Umbilical cord (tissue), 2 donors: ENCODE data around the gene ENTREP1. TPM values are rescaled to one million over a fixed set of nuclear protein-coding genes. Genes with fewer than 3 reads are reported as not detected.
"Not testable (repeated sequence)": the region's sequence is repeated elsewhere in the genome, so short reads cannot be mapped to it uniquely, and the experiment has no call there.

ENCODE experiments used
- DNase-seq: peaks from one replicate; pipeline ENCODE4 v3.0.0-alpha.2; 2015; ENCODE audit warnings: low spot score
- total RNA-seq: library from RNA; depleted of rRNA; stranded (reverse); fragments of >200 nt; gene quantifications from one replicate; pipeline ENCODE4 v1.2.3, GENCODE V29; 2014; ENCODE audit warnings: low replicate concordance; ENCODE audit not compliant: insufficient read depth

Gene ENTREP1
- 10.6 TPM for total RNA-seq

DNA sequence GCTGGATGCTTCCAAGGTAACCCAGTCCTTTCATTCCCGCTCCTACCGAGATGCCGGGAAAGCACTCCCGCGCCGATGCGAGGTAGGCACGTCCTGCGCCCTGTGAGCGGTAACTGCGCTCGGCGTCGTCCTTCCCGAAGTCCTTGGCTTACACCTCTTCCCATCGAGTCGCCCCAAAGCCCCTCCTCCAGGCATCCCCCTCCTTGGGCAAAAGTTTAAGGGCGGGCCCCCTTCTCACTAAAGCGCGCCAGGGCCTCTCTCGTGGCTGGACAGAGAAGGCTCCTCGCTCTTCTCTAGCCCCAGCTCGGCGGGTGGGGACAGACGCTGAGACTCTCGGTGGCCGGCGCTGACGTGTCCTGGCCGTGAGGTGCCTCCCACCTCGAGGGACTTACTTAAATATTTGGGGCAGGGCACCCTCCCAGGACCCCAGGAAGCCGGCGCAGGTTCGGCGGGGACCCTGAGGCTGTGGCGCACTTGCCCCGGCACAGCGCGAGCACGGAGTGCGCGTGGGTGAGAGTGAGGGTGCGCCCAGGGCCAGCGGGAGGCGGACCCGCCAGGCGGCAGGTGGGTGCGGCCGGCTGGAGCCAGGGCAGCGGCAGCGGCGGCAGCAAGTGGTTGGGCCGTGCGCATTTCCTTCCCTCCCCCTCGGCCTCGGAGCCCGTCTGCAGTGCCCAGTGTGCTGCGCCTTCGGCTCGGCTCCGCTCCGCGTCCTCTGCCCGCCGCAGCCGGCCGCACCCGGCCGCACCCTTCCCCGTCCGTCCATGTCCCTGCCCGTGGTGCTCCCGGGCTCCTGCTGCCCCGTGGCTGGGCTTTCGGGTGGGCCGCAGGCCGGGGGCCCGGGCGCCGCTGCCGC, at the start of gene ENTREP1:
Gene ENTREP1, plus strand, starts transcription at position 667 of the 853 bp plus-strand sequence. Its CDS starts 95 bp downstream, at position 762.
- DNase-seq, result peak; percentile 67

DNA sequence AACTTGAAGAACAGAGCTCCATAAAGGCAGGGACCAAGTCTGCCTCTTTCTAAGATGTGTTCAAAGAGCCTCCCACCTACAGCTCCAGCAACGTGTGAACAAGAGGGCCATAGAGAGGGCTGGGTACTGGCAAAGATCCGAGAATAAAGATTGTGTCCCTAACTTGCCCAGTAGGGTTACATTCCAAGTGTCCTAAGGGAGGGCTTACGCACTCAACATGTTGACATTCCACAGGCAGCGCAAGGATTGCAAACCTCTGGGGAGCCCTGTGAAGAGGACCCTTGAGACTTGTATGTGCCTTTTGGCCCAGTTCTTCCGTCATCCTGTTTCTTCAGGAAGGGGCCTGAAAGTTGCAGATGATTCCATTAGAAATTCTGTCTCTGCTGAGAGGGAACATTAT, 48.2 kb upstream of the ENTREP1 start:
- peak; percentile 51 for DNase-seq

GRCh38 chr9:69279084-69279731, 45.8 kb upstream of the ENTREP1 start:
- no peak for DNase-seq

- no peak for DNase-seq
Measured at GRCh38 chr9:69279733-69280132, 45.3 kb upstream of the ENTREP1 start.

- no peak for DNase-seq
Measured at GRCh38 chr9:69283003-69283402, 42.0 kb upstream of the ENTREP1 start.

- DNase-seq, result no peak
Measured at GRCh38 chr9:69292078-69292477, 32.9 kb upstream of the ENTREP1 start.

GRCh38 chr9:69293156-69293555, 31.9 kb upstream of the ENTREP1 start:
- peak; percentile 55 for DNase-seq

- DNase-seq, result peak; percentile 66
Measured at GRCh38 chr9:69295872-69296552, 29.0 kb upstream of the ENTREP1 start.

DNA sequence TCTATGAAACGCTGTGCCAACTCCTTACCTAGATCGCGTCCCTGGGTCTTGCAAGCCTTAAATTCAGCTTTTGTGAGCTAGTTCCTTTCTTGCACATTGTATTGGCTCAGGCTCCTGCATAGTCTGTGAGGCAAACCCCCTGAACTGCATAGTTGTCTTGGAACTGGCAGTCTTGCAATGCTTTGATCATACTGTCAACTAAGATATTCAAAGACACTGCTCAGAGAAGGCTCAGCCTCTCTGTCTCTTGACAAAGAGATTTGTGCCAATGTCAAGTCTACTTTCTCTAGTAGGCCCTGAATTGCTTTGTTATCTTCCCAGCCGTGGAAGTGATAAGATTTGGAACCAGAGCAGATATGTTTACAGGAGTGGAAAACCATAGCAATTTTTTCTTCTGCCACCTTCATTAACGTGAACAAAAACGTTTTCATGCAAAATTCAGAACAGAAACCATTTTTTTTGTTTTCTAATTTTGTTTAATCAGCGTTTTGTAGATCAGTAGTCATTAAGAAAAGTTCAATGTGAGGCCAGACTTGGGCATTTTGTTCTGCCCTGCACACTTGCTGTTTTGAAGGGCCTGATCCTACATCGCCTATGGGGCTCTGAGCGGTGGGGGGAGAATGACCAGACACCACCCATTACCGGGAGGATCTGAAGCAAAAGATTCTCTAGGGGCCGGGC, 27.6 kb upstream of the ENTREP1 start:
- peak; percentile 40 for DNase-seq

- no peak for DNase-seq
Measured at GRCh38 chr9:69299315-69299714, 25.7 kb upstream of the ENTREP1 start.

- peak; percentile 64 for DNase-seq
Measured at GRCh38 chr9:69299826-69300225, 25.2 kb upstream of the ENTREP1 start.

DNA sequence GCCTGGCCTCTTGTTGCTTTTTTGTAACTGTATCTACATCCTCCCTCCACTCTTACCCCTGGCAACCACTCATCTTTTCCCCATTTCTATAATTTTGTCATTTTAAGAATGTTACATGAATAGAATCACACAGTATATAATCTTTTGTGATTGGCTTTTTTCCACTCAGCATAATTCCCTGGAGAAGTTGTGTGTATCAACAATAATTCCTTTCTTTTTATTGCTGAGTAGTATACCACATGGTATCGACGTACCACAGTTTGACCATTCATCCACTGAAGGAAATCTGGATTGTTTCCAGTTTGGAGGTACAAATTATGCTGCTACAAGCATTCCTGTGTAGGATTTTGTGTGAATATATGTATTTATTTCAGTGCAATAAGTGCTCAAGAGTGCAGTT, 21.7 kb upstream of the ENTREP1 start:
- no peak for DNase-seq

- not testable (repeated sequence) for DNase-seq
Measured at GRCh38 chr9:69306895-69307445, 18.0 kb upstream of the ENTREP1 start.

GRCh38 chr9:69307446-69308205, 17.4 kb upstream of the ENTREP1 start:
- peak; percentile 85 for DNase-seq

GRCh38 chr9:69308206-69308931, 16.6 kb upstream of the ENTREP1 start:
- no peak for DNase-seq

GRCh38 chr9:69313175-69313574, 11.8 kb upstream of the ENTREP1 start:
- DNase-seq, result no peak

DNA sequence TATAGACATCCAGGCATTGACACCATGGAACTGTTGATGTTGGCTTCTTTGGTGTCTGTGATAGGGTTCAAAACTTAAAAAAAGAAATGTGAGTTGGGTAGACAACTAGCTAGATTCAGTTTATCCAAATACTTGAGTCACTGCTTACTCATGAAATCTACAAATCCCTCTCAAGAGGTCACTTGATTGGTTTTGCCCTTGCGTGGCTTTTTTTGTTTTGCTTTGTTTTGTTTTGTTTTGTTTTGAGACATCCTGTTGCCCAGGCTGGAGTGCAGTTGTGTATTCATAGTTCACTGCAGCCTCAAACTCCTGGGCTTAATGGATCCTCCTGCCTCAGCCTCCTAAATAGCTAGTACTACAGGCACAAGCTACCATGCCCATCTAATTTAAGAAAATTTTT, 10.5 kb upstream of the ENTREP1 start:
- DNase-seq, result no peak

DNA sequence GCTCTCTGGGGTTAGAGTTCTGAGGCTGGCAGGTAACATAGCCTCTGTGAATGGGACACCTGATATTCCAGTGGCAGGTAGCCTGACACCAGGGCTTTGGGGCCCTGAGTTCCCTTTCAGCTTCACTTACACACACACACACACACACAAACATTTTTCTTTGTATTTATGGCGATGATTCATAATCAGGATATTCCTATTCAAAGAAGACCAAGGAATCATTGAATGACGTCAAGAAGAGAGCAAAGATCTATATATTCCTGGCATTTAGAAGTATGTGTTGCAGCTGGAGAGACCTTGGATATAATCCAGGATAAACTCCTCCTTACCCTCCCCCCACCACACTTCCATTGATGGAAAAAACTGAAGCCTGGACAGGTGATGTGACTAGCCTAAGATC, 7.9 kb upstream of the ENTREP1 start:
- DNase-seq, result no peak

- no peak for DNase-seq
Measured at GRCh38 chr9:69317894-69318293, 7.1 kb upstream of the ENTREP1 start.
